Neural progenitor cell (in vitro differentiated cells): ENCODE measurements around the gene IL1RAPL1. TPM values are rescaled to one million over a fixed set of nuclear protein-coding genes. Genes with fewer than 3 reads are reported as not detected.

ENCODE experiments used
- DNase-seq: peaks from one replicate; pipeline ENCODE4 v3.0.0-alpha.2; 2016; ENCODE audit warnings: low spot score
- H2AFZ ChIP-seq: fragments of 200-600 bp; sonication (generic); replicated peaks from 2 replicates; pipeline ENCODE4 v1.6.1; 2016; ENCODE audit warnings: antibody characterized with exemption
- H3F3A ChIP-seq: fragments of 200-600 bp; sonication (generic); 2 replicates; pipeline ENCODE4 v1.6.1; 2016; ENCODE audit warnings: antibody characterized with exemption, low read depth
- H3K27ac ChIP-seq: fragments of 200-600 bp; sonication (generic); 2 replicates; pipeline ENCODE4 v1.5.1; 2016; ENCODE audit warnings: mild to moderate bottlenecking
- H3K27me3 ChIP-seq: fragments of 200-600 bp; sonication (generic); 2 replicates; pipeline ENCODE4 v1.6.1; 2016; ENCODE audit warnings: mild to moderate bottlenecking, moderate library complexity
- H3K36me3 ChIP-seq: fragments of 200-600 bp; sonication (generic); 2 replicates; pipeline ENCODE4 v1.5.1; 2016
- H3K4me1 ChIP-seq: fragments of 200-600 bp; sonication (generic); 2 replicates; pipeline ENCODE4 v1.6.1; 2016; ENCODE audit warnings: mixed run types
- H3K4me2 ChIP-seq: fragments of 200-600 bp; sonication (generic); 2 replicates; pipeline ENCODE4 v1.6.1; 2016
- H3K4me3 ChIP-seq: fragments of 200-600 bp; sonication (generic); 2 replicates; pipeline ENCODE4 v1.5.1; 2016
- H3K79me2 ChIP-seq: fragments of 200-600 bp; sonication (generic); 2 replicates; pipeline ENCODE4 v1.6.1; 2016; ENCODE audit warnings: low read depth
- H3K9ac ChIP-seq: fragments of 200-600 bp; sonication (generic); 2 replicates; pipeline ENCODE4 v1.6.1; 2016
- H3K9me3 ChIP-seq: fragments of 200-600 bp; sonication (generic); 2 replicates; pipeline ENCODE4 v1.5.1; 2016; ENCODE audit warnings: low read depth
- H4K20me1 ChIP-seq: fragments of 200-600 bp; sonication (generic); 2 replicates; pipeline ENCODE4 v1.6.1; 2016; ENCODE audit warnings: low read depth
- H3K27ac Mint-ChIP-seq: 3 replicates; pipeline ENCODE4 v1.8.0; 2021; ENCODE audit warnings: mixed read lengths
- H3K27me3 Mint-ChIP-seq: 2 replicates; pipeline ENCODE4 v1.8.0; 2022; ENCODE audit warnings: low read depth, mild to moderate bottlenecking, inconsistent platforms, moderate library complexity, mixed read lengths; ENCODE audit not compliant: insufficient read depth
- H3K36me3 Mint-ChIP-seq: 3 replicates; pipeline ENCODE4 v1.8.0; 2021; ENCODE audit warnings: mixed read lengths
- H3K4me1 Mint-ChIP-seq: 3 replicates; pipeline ENCODE4 v1.8.0; 2021; ENCODE audit warnings: mixed read lengths
- H3K4me3 Mint-ChIP-seq: 3 replicates; pipeline ENCODE4 v1.8.0; 2021; ENCODE audit warnings: mild to moderate bottlenecking, moderate library complexity, mixed read lengths
- H3K9me3 Mint-ChIP-seq: 3 replicates; pipeline ENCODE4 v1.8.0; 2020; ENCODE audit warnings: mixed read lengths
- CTCF ChIP-seq: fragments of 200-600 bp; sonication (generic); IDR thresholded peaks from 2 replicates; pipeline ENCODE4 v1.5.1; 2017; ENCODE audit warnings: antibody characterized with exemption, mild to moderate bottlenecking
- EZH2 ChIP-seq: fragments of 200-600 bp; sonication (generic); IDR thresholded peaks from 2 replicates; pipeline ENCODE4 v1.6.1; 2017; ENCODE audit warnings: antibody characterized with exemption, mild to moderate bottlenecking, moderate library complexity
- EZH2phosphoT487 ChIP-seq: fragments of 200-600 bp; sonication (generic); IDR thresholded peaks from 2 replicates; pipeline ENCODE4 v1.6.1; 2017; ENCODE audit warnings: antibody characterized with exemption
- total RNA-seq: library from RNA; depleted of rRNA; stranded (reverse); fragments of >200 nt; gene quantifications from 2 replicates; pipeline ENCODE4 v1.2.3, GENCODE V29; 2015; ENCODE audit warnings: low replicate concordance

Gene IL1RAPL1
- total RNA-seq, 1 donor from 2014 or later = 13.4 TPM

- Mint-ChIP-seq H3K27me3 (no peaks in the 10 kb centered on the region), H3K27ac (no peak overlapping the region), H3K4me1 (peaks cover 7% of the 10 kb centered on the region), H3K9me3 (peaks cover 2% of the 10 kb centered on the region), H3K4me3 (no peak overlapping the region), H3K36me3 (no peaks in the 10 kb centered on the region)
- no peak overlapping the region for H3K9ac ChIP-seq
- no peak overlapping the region for H3K4me3 ChIP-seq
- no peak overlapping the region for H2AFZ ChIP-seq
- peaks cover 6% of the 10 kb centered on the region for H4K20me1 ChIP-seq
- H3K27me3 ChIP-seq = no peaks in the 10 kb centered on the region
- no peak overlapping the region for H3K27ac ChIP-seq
- H3K4me2 ChIP-seq = no peak overlapping the region
- H3F3A ChIP-seq = no peaks in the 10 kb centered on the region
- TF ChIP-seq CTCF = no peak
- TF ChIP-seq EZH2phosphoT487 = no peak
- no peak for TF ChIP-seq EZH2
- H3K79me2 ChIP-seq = no peaks in the 10 kb centered on the region
- no peak for DNase-seq
- H3K4me1 ChIP-seq = peaks cover 18% of the 10 kb centered on the region
- H3K9me3 ChIP-seq = peaks cover 6% of the 10 kb centered on the region
- no peaks in the 10 kb centered on the region for H3K36me3 ChIP-seq
Measured at GRCh38 chrX:28920153-28920943, 333.1 kb downstream of the IL1RAPL1 start.

GRCh38 chrX:28922106-28922505, 334.9 kb downstream of the IL1RAPL1 start:
- no peak overlapping the region for H3K4me3 Mint-ChIP-seq
- Histone ChIP-seq H3K36me3 (no peaks in the 10 kb centered on the region), H3F3A (no peaks in the 10 kb centered on the region), H3K4me3 (no peak overlapping the region), H3K27me3 (no peaks in the 10 kb centered on the region), H3K4me1 (peaks cover 8% of the 10 kb centered on the region), H3K9ac (no peak overlapping the region), H3K9me3 (peaks cover 6% of the 10 kb centered on the region), H4K20me1 (no peaks in the 10 kb centered on the region), H2AFZ (no peak overlapping the region), H3K4me2 (no peak overlapping the region), H3K79me2 (no peaks in the 10 kb centered on the region), H3K27ac (no peak overlapping the region)
- H3K27me3 Mint-ChIP-seq = no peaks in the 10 kb centered on the region
- no peaks in the 10 kb centered on the region for H3K36me3 Mint-ChIP-seq
- no peak overlapping the region for H3K27ac Mint-ChIP-seq
- no peak for DNase-seq
- peaks cover 2% of the 10 kb centered on the region for H3K9me3 Mint-ChIP-seq
- TF ChIP-seq EZH2phosphoT487 = no peak
- no peak for TF ChIP-seq CTCF
- TF ChIP-seq EZH2 = no peak
- H3K4me1 Mint-ChIP-seq = no peaks in the 10 kb centered on the region

GRCh38 chrX:28946846-28947245, 359.6 kb downstream of the IL1RAPL1 start:
- Mint-ChIP-seq H3K27ac (no peak overlapping the region), H3K4me1 (no peaks in the 10 kb centered on the region), H3K4me3 (no peak overlapping the region), H3K9me3 (no peaks in the 10 kb centered on the region), H3K27me3 (no peaks in the 10 kb centered on the region), H3K36me3 (no peaks in the 10 kb centered on the region)
- no peak overlapping the region for H3K27ac ChIP-seq
- no peak for DNase-seq
- no peaks in the 10 kb centered on the region for H3F3A ChIP-seq
- H3K9me3 ChIP-seq = peaks cover 4% of the 10 kb centered on the region
- no peaks in the 10 kb centered on the region for H4K20me1 ChIP-seq
- TF ChIP-seq CTCF (no peak), EZH2phosphoT487 (no peak), EZH2 (no peak)
- no peaks in the 10 kb centered on the region for H3K79me2 ChIP-seq
- H3K4me1 ChIP-seq = no peaks in the 10 kb centered on the region
- H3K36me3 ChIP-seq = no peaks in the 10 kb centered on the region
- H3K9ac ChIP-seq = no peak overlapping the region
- no peak overlapping the region for H3K4me2 ChIP-seq
- no peak overlapping the region for H3K4me3 ChIP-seq
- H2AFZ ChIP-seq = no peak overlapping the region
- H3K27me3 ChIP-seq = no peaks in the 10 kb centered on the region
